ENCODE results near the gene SFTPA1.

GRCh38 chr10:79601939-79602338 is 8.8 kb upstream of the SFTPA1 start:
- TF ChIP-seq CTCF (optimal IDR thresholded peaks at IDR 0.05 in 1 of 3, IDR thresholded peaks at IDR 0.05 in 1 of 3, conservative IDR thresholded peaks at IDR 0.05 in 1 of 3; ENCODE audit: extremely low read depth in 1 of 3, insufficient read depth in 2 of 3, low read length in 3 of 3): no peak
- TF ChIP-seq EZH2 (IDR thresholded peaks at IDR 0.05; ENCODE audit: low read length): no peak

Data from keratinocyte (primary cell).